AG10803 (cell line): Measurements from ENCODE around the gene TM7SF2.

Source experiments
- DNase-seq: peaks from one replicate; pipeline ENCODE4 v3.0.0; 2010; ENCODE audit warnings: low read depth
- H3K4me3 ChIP-seq: 2 replicates; pipeline ENCODE4 v1.5.1; 2011; ENCODE audit warnings: mild to moderate bottlenecking, low read length, control low read depth
- CTCF ChIP-seq: conservative IDR thresholded peaks from 2 replicates; pipeline ENCODE4 v1.5.1; 2011; ENCODE audit warnings: mild to moderate bottlenecking, low read length, control low read depth, inconsistent platforms

The TM7SF2 gene

GRCh38 chr11:65089621-65090020, 22.1 kb upstream of the TM7SF2 start:
- no peak overlapping the region for H3K4me3 ChIP-seq
- no peak for DNase-seq
- TF ChIP-seq CTCF = no peak

- DNase-seq = no peak
- no peak for TF ChIP-seq CTCF
- H3K4me3 ChIP-seq = no peak overlapping the region
These were observed 21.0 kb upstream of the TM7SF2 start for GRCh38 chr11:65090628-65091027.

GRCh38 chr11:65095427-65095826, 16.2 kb upstream of the TM7SF2 start:
- no peak for TF ChIP-seq CTCF
- DNase-seq = no peak
- peak overlapping the region; percentile 85 for H3K4me3 ChIP-seq

- DNase-seq = peak; percentile 89
- no peak for TF ChIP-seq CTCF
- peak within 1 kb of the TSS; percentile 85 for H3K4me3 ChIP-seq
These were observed 15.5 kb upstream of the TM7SF2 start, which contains the start of gene VPS51 for GRCh38 chr11:65095974-65096806. Gene VPS51 (plus strand): TSS chr11:65096214. CDS start chr11:65096251, 37 bp downstream.

- peak overlapping the region; percentile 85 for H3K4me3 ChIP-seq
- no peak for TF ChIP-seq CTCF
- DNase-seq = no peak
These were observed 14.7 kb upstream of the TM7SF2 start for GRCh38 chr11:65096926-65097325.

- DNase-seq = no peak
- H3K4me3 ChIP-seq = no peak overlapping the region
- no peak for TF ChIP-seq CTCF
These were observed 10.9 kb upstream of the TM7SF2 start for GRCh38 chr11:65100674-65101350.
